GM19438 (cell line): ENCODE measurements around the gene PAX4.

ENCODE experiments used
- ATAC-seq: cut with Tn5 transposase; IDR thresholded peaks from one replicate; pipeline ENCODE4 v1.9.1; 2021; ENCODE audit warnings: low read depth; ENCODE audit not compliant: unreplicated experiment

Gene PAX4

GRCh38 chr7:127629268-127629854, 11.4 kb upstream of the PAX4 start:
- ATAC-seq: no peak

GRCh38 chr7:127628445-127628844, 10.5 kb upstream of the PAX4 start:
- no peak for ATAC-seq

- no peak for ATAC-seq
These were observed 7.4 kb upstream of the PAX4 start for GRCh38 chr7:127625331-127625730.

- no peak for ATAC-seq
These were observed 2.7 kb upstream of the PAX4 start for GRCh38 chr7:127620406-127621233.

GRCh38 chr7:127619681-127620405, 1.9 kb upstream of the PAX4 start:
- no peak for ATAC-seq

- no peak for ATAC-seq
These were observed 833 bp upstream of the PAX4 start for GRCh38 chr7:127618775-127619174.

GRCh38 chr7:127616724-127617123, 1.2 kb downstream of the PAX4 start:
- ATAC-seq: no peak

- ATAC-seq: no peak
These were observed 5.7 kb downstream of the PAX4 start for GRCh38 chr7:127612263-127612662.

GRCh38 chr7:127609297-127609696, 8.6 kb downstream of the PAX4 start:
- no peak for ATAC-seq

- no peak for ATAC-seq
These were observed 9.5 kb downstream of the PAX4 start for GRCh38 chr7:127608446-127608845.

GRCh38 chr7:127600885-127601284, 17.1 kb downstream of the PAX4 start:
- ATAC-seq: no peak

- ATAC-seq: no peak
These were observed 19.6 kb downstream of the PAX4 start for GRCh38 chr7:127598318-127598717.

- no peak for ATAC-seq
These were observed 22.2 kb downstream of the PAX4 start for GRCh38 chr7:127595737-127596136.

GRCh38 chr7:127594490-127594889, 23.5 kb downstream of the PAX4 start:
- ATAC-seq: no peak

- ATAC-seq: no peak
These were observed 25.4 kb downstream of the PAX4 start for GRCh38 chr7:127592550-127592949.

- no peak for ATAC-seq
These were observed 26.4 kb downstream of the PAX4 start for GRCh38 chr7:127591591-127591990.

GRCh38 chr7:127591189-127591588, 26.8 kb downstream of the PAX4 start:
- ATAC-seq: no peak

- ATAC-seq: no peak
These were observed 28.0 kb downstream of the PAX4 start for GRCh38 chr7:127589896-127590295.

- ATAC-seq: peak; percentile 28
These were observed 29.1 kb downstream of the PAX4 start for GRCh38 chr7:127588697-127589482.

- peak; percentile 63 for ATAC-seq
These were observed 29.8 kb downstream of the PAX4 start, which contains the start of gene ARF5 for GRCh38 chr7:127588019-127588696. TSS of gene ARF5 (plus strand) at chr7:127588411. CDS start at chr7:127588499, 88 bp downstream.
